Measurements from ENCODE around the gene JARID2. TPM values are rescaled to one million over a fixed set of nuclear protein-coding genes. Genes with fewer than 3 reads are reported as not detected.

JARID2 gene
- total RNA-seq, 1 donor from 2014 or later, result 38.9 TPM

- H4K20me1 ChIP-seq (ENCODE audit: low read depth), result peaks cover 94% of the 10 kb centered on the region
- no peaks in the 10 kb centered on the region for H3K9me3 ChIP-seq (ENCODE audit: low read depth)
- H3K27ac Mint-ChIP-seq, result no peak overlapping the region
- no peaks in the 10 kb centered on the region for H3K27me3 ChIP-seq
- H3K9me3 Mint-ChIP-seq, result no peaks in the 10 kb centered on the region
- H3K79me2 ChIP-seq (ENCODE audit: low read depth), result peaks cover 100% of the 10 kb centered on the region
- H3K36me3 Mint-ChIP-seq, result peaks cover 8% of the 10 kb centered on the region
- no peak overlapping the region for H3K4me3 Mint-ChIP-seq
- H3F3A ChIP-seq (ENCODE audit: low read depth), result peaks cover 21% of the 10 kb centered on the region
- no peak overlapping the region for H3K4me2 ChIP-seq
- no peak overlapping the region for H3K9ac ChIP-seq
- H3K4me3 ChIP-seq, result no peak overlapping the region
- H3K4me1 ChIP-seq, result peaks cover 29% of the 10 kb centered on the region
- TF ChIP-seq EZH2 (IDR thresholded peaks at IDR 0.05) (no peak), CTCF (IDR thresholded peaks at IDR 0.05) (no peak), EZH2phosphoT487 (IDR thresholded peaks at IDR 0.05) (no peak)
- no peak overlapping the region for H3K27ac ChIP-seq
- peaks cover 66% of the 10 kb centered on the region for H3K4me1 Mint-ChIP-seq
- DNase-seq (ENCODE audit: low spot score), result no peak
- no peaks in the 10 kb centered on the region for H3K36me3 ChIP-seq
- no peaks in the 10 kb centered on the region for H3K27me3 Mint-ChIP-seq (ENCODE audit: insufficient read depth, low read depth)
- no peak overlapping the region for H2AFZ ChIP-seq (replicated peaks)
These were observed 26.7 kb downstream of the JARID2 start for GRCh38 chr6:15272562-15272961.

GRCh38 chr6:15274692-15275387 is 29.0 kb downstream of the JARID2 start:
- no peak for DNase-seq (ENCODE audit: low spot score)
- Histone ChIP-seq H3K27me3 (no peaks in the 10 kb centered on the region), H3K9ac (no peak overlapping the region), H3K9me3 (ENCODE audit: low read depth) (no peaks in the 10 kb centered on the region), H3K4me3 (no peak overlapping the region), H3K79me2 (ENCODE audit: low read depth) (peaks cover 100% of the 10 kb centered on the region), H3K27ac (no peak overlapping the region), H3F3A (ENCODE audit: low read depth) (no peaks in the 10 kb centered on the region), H3K4me1 (peaks cover 8% of the 10 kb centered on the region), H2AFZ (replicated peaks) (no peak overlapping the region), H3K4me2 (no peak overlapping the region), H4K20me1 (ENCODE audit: low read depth) (peaks cover 93% of the 10 kb centered on the region), H3K36me3 (no peaks in the 10 kb centered on the region)
- no peak for TF ChIP-seq EZH2phosphoT487 (IDR thresholded peaks at IDR 0.05)
- TF ChIP-seq CTCF (IDR thresholded peaks at IDR 0.05), result no peak
- TF ChIP-seq EZH2 (IDR thresholded peaks at IDR 0.05), result no peak
- H3K36me3 Mint-ChIP-seq, result peaks cover 8% of the 10 kb centered on the region
- peaks cover 53% of the 10 kb centered on the region for H3K4me1 Mint-ChIP-seq
- no peaks in the 10 kb centered on the region for H3K9me3 Mint-ChIP-seq
- H3K27me3 Mint-ChIP-seq (ENCODE audit: insufficient read depth, low read depth), result no peaks in the 10 kb centered on the region
- H3K4me3 Mint-ChIP-seq, result no peak overlapping the region
- H3K27ac Mint-ChIP-seq, result no peak overlapping the region

- peaks cover 51% of the 10 kb centered on the region for H3K4me1 Mint-ChIP-seq
- H3K4me3 ChIP-seq, result no peak overlapping the region
- no peaks in the 10 kb centered on the region for H3K27me3 Mint-ChIP-seq (ENCODE audit: insufficient read depth, low read depth)
- no peak overlapping the region for H3K9ac ChIP-seq
- no peak overlapping the region for H2AFZ ChIP-seq (replicated peaks)
- peaks cover 8% of the 10 kb centered on the region for H3K4me1 ChIP-seq
- peaks cover 92% of the 10 kb centered on the region for H4K20me1 ChIP-seq (ENCODE audit: low read depth)
- H3K4me2 ChIP-seq, result no peak overlapping the region
- no peak overlapping the region for H3K27ac Mint-ChIP-seq
- peaks cover 100% of the 10 kb centered on the region for H3K79me2 ChIP-seq (ENCODE audit: low read depth)
- H3K27me3 ChIP-seq, result no peaks in the 10 kb centered on the region
- TF ChIP-seq CTCF (IDR thresholded peaks at IDR 0.05), result no peak
- no peak for TF ChIP-seq EZH2phosphoT487 (IDR thresholded peaks at IDR 0.05)
- TF ChIP-seq EZH2 (IDR thresholded peaks at IDR 0.05), result no peak
- no peak overlapping the region for H3K27ac ChIP-seq
- H3K4me3 Mint-ChIP-seq, result no peak overlapping the region
- no peaks in the 10 kb centered on the region for H3K36me3 ChIP-seq
- no peaks in the 10 kb centered on the region for H3F3A ChIP-seq (ENCODE audit: low read depth)
- H3K9me3 Mint-ChIP-seq, result no peaks in the 10 kb centered on the region
- no peak for DNase-seq (ENCODE audit: low spot score)
- H3K9me3 ChIP-seq (ENCODE audit: low read depth), result no peaks in the 10 kb centered on the region
- peaks cover 8% of the 10 kb centered on the region for H3K36me3 Mint-ChIP-seq
These were observed 30.4 kb downstream of the JARID2 start for GRCh38 chr6:15276036-15276985.
